DND-41 (cell line): ENCODE data around the gene P4HB.

ENCODE experiments used
- ATAC-seq: fragments of 200-7000 bp; cut with Tn5 transposase; 3 replicates; pipeline ENCODE4 v1.9.1; 2021; ENCODE audit warnings: low read depth; ENCODE audit not compliant: insufficient read depth
- DNase-seq: peaks from one replicate; pipeline ENCODE4 v3.0.0-alpha.2; 2020
- H2AFZ ChIP-seq: 2 replicates; pipeline ENCODE4 v1.6.0; 2012; ENCODE audit warnings: low read depth, low read length
- H3K27ac ChIP-seq: 2 replicates; pipeline ENCODE4 v1.5.1; 2012; ENCODE audit warnings: low read length, inconsistent platforms
- H3K27me3 ChIP-seq: fragments of 200-600 bp; sonication (generic); 2 replicates; pipeline ENCODE4 v1.6.0; 2012; ENCODE audit warnings: low read length, mild to moderate bottlenecking, inconsistent platforms; ENCODE audit not compliant: insufficient read depth, poor library complexity
- H3K36me3 ChIP-seq: 2 replicates; pipeline ENCODE4 v1.5.1; 2012; ENCODE audit warnings: low read length, inconsistent platforms; ENCODE audit not compliant: insufficient read depth
- H3K4me1 ChIP-seq: 2 replicates; pipeline ENCODE4 v1.5.1; 2012; ENCODE audit warnings: mild to moderate bottlenecking, low read length; ENCODE audit not compliant: insufficient read depth
- H3K4me2 ChIP-seq: 2 replicates; pipeline ENCODE4 v1.6.0; 2012; ENCODE audit warnings: mild to moderate bottlenecking, moderate library complexity, low read length, inconsistent platforms; ENCODE audit not compliant: insufficient read depth
- H3K4me3 ChIP-seq, 2 experiments: fragments of 200-600 bp in 1 of 2; shearing (Covaris generic) in 1 of 2; 2 replicates each; pipeline ENCODE4 v1.5.1; 2012 to 2016; ENCODE audit warnings: inconsistent platforms in 2 of 2, low read length in 2 of 2, mild to moderate bottlenecking in 2 of 2, low read depth in 1 of 2, moderate library complexity in 1 of 2
- H3K79me2 ChIP-seq: 2 replicates; pipeline ENCODE4 v1.6.0; 2012; ENCODE audit warnings: low read length, inconsistent platforms; ENCODE audit not compliant: insufficient read depth
- H3K9ac ChIP-seq: 2 replicates; pipeline ENCODE4 v1.6.0; 2012; ENCODE audit warnings: low read depth, mild to moderate bottlenecking, inconsistent platforms, low read length, moderate library complexity
- H3K9me3 ChIP-seq: 2 replicates; pipeline ENCODE4 v1.5.1; 2012; ENCODE audit warnings: low read length, moderate library complexity, mild to moderate bottlenecking, inconsistent platforms; ENCODE audit not compliant: insufficient read depth, severe bottlenecking
- H4K20me1 ChIP-seq: 2 replicates; pipeline ENCODE4 v1.6.0; 2012; ENCODE audit warnings: low read length; ENCODE audit not compliant: insufficient read depth
- CTCF ChIP-seq: IDR thresholded peaks from 2 replicates; pipeline ENCODE4 v1.5.1; 2012; ENCODE audit warnings: borderline replicate concordance, low read length, moderate library complexity, mild to moderate bottlenecking; ENCODE audit not compliant: poor library complexity, severe bottlenecking; ENCODE audit errors: extremely low read depth
- EZH2 ChIP-seq: IDR thresholded peaks from 3 replicates; pipeline ENCODE4 v1.6.1; 2012; ENCODE audit warnings: borderline replicate concordance, low read depth, mild to moderate bottlenecking, moderate library complexity, low read length, inconsistent platforms; ENCODE audit not compliant: severe bottlenecking

The P4HB gene

GRCh38 chr17:81811705-81812570, 48.4 kb downstream of the P4HB start:
- no peak for ATAC-seq

GRCh38 chr17:81810892-81811704, 49.2 kb downstream of the P4HB start:
- no peak overlapping the region for H2AFZ ChIP-seq
- no peak for ATAC-seq
- H3K4me3 ChIP-seq, result no peak overlapping the region
- H3K36me3 ChIP-seq, result no peaks in the 10 kb centered on the region
- H3K4me2 ChIP-seq, result no peak overlapping the region
- no peaks in the 10 kb centered on the region for H3K27me3 ChIP-seq
- H3K9me3 ChIP-seq, result no peaks in the 10 kb centered on the region
- no peak overlapping the region for H3K9ac ChIP-seq
- no peaks in the 10 kb centered on the region for H3K4me1 ChIP-seq
- H4K20me1 ChIP-seq, result 0 out of 2 replicates have a peak, but pooled peaks cover 7% of the 10 kb centered on the region
- no peak for DNase-seq
- H3K79me2 ChIP-seq, result no peaks in the 10 kb centered on the region
- TF ChIP-seq EZH2 (no peak), CTCF (no peak)
- no peak overlapping the region for H3K27ac ChIP-seq

More at GRCh38 chr17:81811705-81812570, 48.4 kb downstream of the P4HB start:
- Histone ChIP-seq H3K4me3 (no peak overlapping the region), H3K36me3 (no peaks in the 10 kb centered on the region), H2AFZ (no peak overlapping the region), H3K27ac (no peak overlapping the region), H3K9ac (no peak overlapping the region), H3K27me3 (no peaks in the 10 kb centered on the region), H3K4me1 (no peaks in the 10 kb centered on the region), H3K9me3 (no peaks in the 10 kb centered on the region), H3K79me2 (no peaks in the 10 kb centered on the region), H3K4me2 (no peak overlapping the region), H4K20me1 (0 out of 2 replicates have a peak, but pooled peaks cover 7% of the 10 kb centered on the region)
- TF ChIP-seq CTCF (no peak), EZH2 (no peak)
- no peak for DNase-seq

GRCh38 chr17:81810476-81810875, 49.9 kb downstream of the P4HB start:
- no peaks in the 10 kb centered on the region for H3K4me1 ChIP-seq
- H3K4me2 ChIP-seq, result no peak overlapping the region
- TF ChIP-seq CTCF (no peak), EZH2 (no peak)
- H3K27me3 ChIP-seq, result no peaks in the 10 kb centered on the region
- H3K27ac ChIP-seq, result no peak overlapping the region
- 0 out of 2 replicates have a peak, but pooled peaks cover 7% of the 10 kb centered on the region for H4K20me1 ChIP-seq
- no peak overlapping the region for H3K4me3 ChIP-seq
- no peaks in the 10 kb centered on the region for H3K36me3 ChIP-seq
- H3K9me3 ChIP-seq, result no peaks in the 10 kb centered on the region
- DNase-seq (no peak), ATAC-seq (no peak)
- H2AFZ ChIP-seq, result no peak overlapping the region
- no peak overlapping the region for H3K9ac ChIP-seq
- no peaks in the 10 kb centered on the region for H3K79me2 ChIP-seq
